ENCODE data around the gene COBL. TPM values are rescaled to one million over a fixed set of nuclear protein-coding genes. Genes with fewer than 3 reads are reported as not detected.

COBL gene
- total RNA-seq, 6 experiments from 2014 or later: 21.5 to 35.9 (median 24.6) TPM

DNA sequence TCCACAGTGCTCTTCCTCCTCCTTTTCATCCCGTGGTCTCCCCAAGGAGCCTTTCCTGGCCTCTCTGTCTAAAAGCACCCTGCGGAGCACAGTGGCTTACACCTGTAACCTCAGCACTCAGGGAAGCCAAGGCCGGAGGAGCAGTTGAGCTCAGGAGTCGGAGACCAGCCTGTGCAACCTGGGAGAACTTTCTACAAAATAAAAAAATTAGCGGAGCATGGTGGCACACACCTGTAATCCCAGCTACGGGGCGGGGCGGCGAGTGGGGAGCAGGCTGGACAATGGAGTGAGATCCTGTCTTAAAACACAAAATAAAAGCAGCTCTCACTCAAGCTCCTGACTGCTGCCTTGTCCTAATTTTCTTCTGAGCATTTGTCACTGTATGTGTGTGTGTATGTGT, 1.4 kb upstream of the COBL start:
- H3K4me1 ChIP-seq: peaks cover 0 to 50% (median 17%) of the 10 kb centered on the region in 4 donors
- no peaks in the 10 kb centered on the region for H3K9me3 ChIP-seq
- intact Hi-C loops (cut with DNase I): no loop called here
- peak overlapping the region in 2 of 3 donors; percentile 65 to 86 for H3K4me3 ChIP-seq
- peak overlapping the region in 2 of 3 donors; percentile 58 to 82 for H3K27ac ChIP-seq
- TF ChIP-seq, protein P1, sequence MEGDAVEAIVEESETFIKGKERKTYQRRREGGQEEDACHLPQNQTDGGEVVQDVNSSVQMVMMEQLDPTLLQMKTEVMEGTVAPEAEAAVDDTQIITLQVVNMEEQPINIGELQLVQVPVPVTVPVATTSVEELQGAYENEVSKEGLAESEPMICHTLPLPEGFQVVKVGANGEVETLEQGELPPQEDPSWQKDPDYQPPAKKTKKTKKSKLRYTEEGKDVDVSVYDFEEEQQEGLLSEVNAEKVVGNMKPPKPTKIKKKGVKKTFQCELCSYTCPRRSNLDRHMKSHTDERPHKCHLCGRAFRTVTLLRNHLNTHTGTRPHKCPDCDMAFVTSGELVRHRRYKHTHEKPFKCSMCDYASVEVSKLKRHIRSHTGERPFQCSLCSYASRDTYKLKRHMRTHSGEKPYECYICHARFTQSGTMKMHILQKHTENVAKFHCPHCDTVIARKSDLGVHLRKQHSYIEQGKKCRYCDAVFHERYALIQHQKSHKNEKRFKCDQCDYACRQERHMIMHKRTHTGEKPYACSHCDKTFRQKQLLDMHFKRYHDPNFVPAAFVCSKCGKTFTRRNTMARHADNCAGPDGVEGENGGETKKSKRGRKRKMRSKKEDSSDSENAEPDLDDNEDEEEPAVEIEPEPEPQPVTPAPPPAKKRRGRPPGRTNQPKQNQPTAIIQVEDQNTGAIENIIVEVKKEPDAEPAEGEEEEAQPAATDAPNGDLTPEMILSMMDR (IDR thresholded peaks at IDR 0.05): no peak
- TF ChIP-seq POLR2A (IDR thresholded peaks at IDR 0.05): no peak
- H3K36me3 ChIP-seq: no peaks in the 10 kb centered on the region
- WGBS (ENCODE audit: insufficient coverage, low coverage, low lambda C conversion rate, missing lambda C conversion rate): 67% methylated on average over 9 of the region's 9 CpGs
- no peaks in the 10 kb centered on the region for H3K27me3 ChIP-seq
- ATAC-seq (no peak), DNase-seq (no peak)

DNA sequence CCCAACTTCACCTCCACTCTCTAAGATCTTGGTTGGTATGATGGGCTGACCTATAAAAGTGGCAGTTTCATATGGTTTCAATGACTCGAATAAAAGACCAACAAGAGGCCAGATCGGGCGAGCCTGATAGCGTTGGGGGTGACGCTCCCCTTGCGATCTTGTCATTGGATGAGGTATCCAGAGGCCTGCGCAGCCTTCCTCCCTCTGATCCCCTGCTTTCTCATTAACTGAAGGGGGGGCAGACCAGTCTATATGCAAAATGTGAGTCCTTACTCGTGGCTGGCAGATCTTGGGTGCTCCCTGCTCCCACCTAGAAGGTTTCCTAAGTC, 937 bp upstream of the COBL start:
- Histone ChIP-seq H3K4me1 (peaks cover 0 to 55% (median 17%) of the 10 kb centered on the region in 4 donors), H3K36me3 (no peaks in the 10 kb centered on the region), H3K9me3 (no peaks in the 10 kb centered on the region), H3K27ac (peak overlapping the region; percentile 58 to 82 (median 70)), H3K27me3 (no peaks in the 10 kb centered on the region), H3K4me3 (peak overlapping the region; percentile 56 to 86 (median 65))
- DNase-seq (no peak), ATAC-seq (no peak)
- WGBS (ENCODE audit: insufficient coverage, low coverage, low lambda C conversion rate, missing lambda C conversion rate): 22% methylated on average over 5 of the region's 8 CpGs
- TF ChIP-seq, protein P1 (IDR thresholded peaks at IDR 0.05): no peak
- TF ChIP-seq POLR2A (IDR thresholded peaks at IDR 0.05): no peak
- intact Hi-C loops (cut with DNase I): no loop called here

DNA sequence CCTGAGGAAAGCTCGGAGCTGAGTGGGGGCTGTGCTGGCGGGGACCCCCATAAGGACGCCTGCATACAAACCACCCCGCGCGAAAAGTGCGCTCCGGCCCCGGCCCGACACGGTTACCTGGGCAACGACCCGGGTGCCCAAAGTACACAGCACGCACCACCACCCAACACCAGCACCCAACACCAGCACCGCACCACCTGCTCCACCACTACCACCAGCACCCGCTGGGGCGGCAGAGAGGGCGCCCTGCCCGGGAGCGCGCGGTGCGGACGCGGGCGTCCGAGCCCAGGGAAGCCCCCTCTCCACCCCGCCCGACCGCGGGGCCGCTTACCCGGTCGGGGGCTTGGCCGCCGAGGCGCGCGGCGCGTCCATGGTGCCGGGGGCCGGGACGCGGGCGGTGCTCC, 345 bp downstream of the COBL start:
- TF ChIP-seq, protein P1 (IDR thresholded peaks at IDR 0.05): peak in 2 of 4 donors; percentile 25 to 56
- TF ChIP-seq POLR2A (IDR thresholded peaks at IDR 0.05): no peak
- no peaks in the 10 kb centered on the region for H3K36me3 ChIP-seq
- peak overlapping the region; percentile 33 to 86 (median 76) for H3K4me3 ChIP-seq
- no peaks in the 10 kb centered on the region for H3K9me3 ChIP-seq
- intact Hi-C loops (cut with DNase I): no loop called here
- peak; percentile 62 to 79 (median 76) for DNase-seq
- no peaks in the 10 kb centered on the region for H3K27me3 ChIP-seq
- H3K4me1 ChIP-seq: peaks cover 0 to 58% (median 17%) of the 10 kb centered on the region in 4 donors
- 0% methylated on average over 2 of the region's 46 CpGs for WGBS (ENCODE audit: insufficient coverage, low coverage, low lambda C conversion rate, missing lambda C conversion rate)
- ATAC-seq: peak; percentile 37 to 62 (median 58)
- peak overlapping the region; percentile 64 to 95 (median 86) for H3K27ac ChIP-seq

DNA sequence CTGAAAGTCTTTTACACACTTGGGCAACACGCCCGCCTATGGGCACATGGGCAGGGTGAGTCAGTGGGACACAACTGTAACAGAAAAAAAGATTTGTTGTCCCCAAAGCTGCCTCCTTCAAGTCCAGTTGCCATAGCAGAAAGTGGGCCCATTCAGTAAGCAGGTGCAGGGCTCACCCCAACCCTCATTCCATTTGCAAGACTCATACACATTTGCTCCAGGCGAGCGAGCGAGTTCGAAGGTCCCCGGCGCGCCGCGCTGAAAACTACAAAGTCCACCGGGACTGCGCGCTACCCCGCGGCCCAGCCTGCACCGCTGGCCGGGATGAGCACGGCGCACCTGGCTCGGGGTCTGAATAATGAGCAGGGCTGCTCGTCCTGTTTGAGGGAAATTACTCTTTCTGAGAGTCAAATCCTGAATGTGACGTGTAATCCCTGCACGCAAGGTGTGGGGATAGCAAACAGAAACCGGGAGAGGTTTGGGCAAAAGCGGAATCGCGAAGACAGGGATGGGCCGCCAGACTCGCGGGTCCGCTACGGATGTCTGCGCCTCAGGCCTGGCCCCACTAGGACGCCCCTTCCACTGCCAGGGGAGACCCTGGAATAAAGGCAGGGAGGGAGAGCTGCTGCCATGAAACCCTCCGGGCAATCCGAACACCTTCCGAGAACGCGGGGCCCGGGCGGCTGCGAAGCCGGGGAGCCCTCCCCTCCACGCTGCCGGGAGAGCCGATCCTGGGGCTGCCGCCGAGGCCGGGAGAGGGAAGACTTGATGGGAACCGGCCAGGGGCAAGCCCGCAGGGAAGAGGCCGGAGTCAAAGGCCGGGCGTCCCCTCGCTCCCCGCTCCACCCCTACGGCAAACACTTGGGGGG, 982 bp downstream of the COBL start:
- H3K9me3 ChIP-seq: no peaks in the 10 kb centered on the region
- H3K36me3 ChIP-seq: no peaks in the 10 kb centered on the region
- peak overlapping the region; percentile 33 to 86 (median 76) for H3K4me3 ChIP-seq
- peak; percentile 65 to 74 (median 68) for ATAC-seq
- no peaks in the 10 kb centered on the region for H3K27me3 ChIP-seq
- H3K4me1 ChIP-seq: peaks cover 0 to 58% (median 17%) of the 10 kb centered on the region in 4 donors
- peak; percentile 77 to 85 (median 80) for DNase-seq
- peak overlapping the region; percentile 64 to 95 (median 86) for H3K27ac ChIP-seq
- WGBS (ENCODE audit: insufficient coverage, low coverage, low lambda C conversion rate, missing lambda C conversion rate): 18% methylated on average over 11 of the region's 58 CpGs
- TF ChIP-seq, protein P1 (IDR thresholded peaks at IDR 0.05): no peak
- TF ChIP-seq POLR2A (IDR thresholded peaks at IDR 0.05): peak; percentile 78
- intact Hi-C loops (cut with DNase I): no loop called here

All from right lobe of liver (tissue), 6 donors.